Right forelimb (tissue), 1 donor: ENCODE results near the gene CST8.

ENCODE experiments used
- DNase-seq: peaks from one replicate; pipeline ENCODE4 v3.0.0-alpha.2; 2018

CST8 gene

GRCh38 chr20:23526850-23527249 lies 35.9 kb downstream of the CST8 start:
- DNase-seq: no peak

GRCh38 chr20:23528867-23529431 lies 38.0 kb downstream of the CST8 start:
- DNase-seq: no peak

DNA sequence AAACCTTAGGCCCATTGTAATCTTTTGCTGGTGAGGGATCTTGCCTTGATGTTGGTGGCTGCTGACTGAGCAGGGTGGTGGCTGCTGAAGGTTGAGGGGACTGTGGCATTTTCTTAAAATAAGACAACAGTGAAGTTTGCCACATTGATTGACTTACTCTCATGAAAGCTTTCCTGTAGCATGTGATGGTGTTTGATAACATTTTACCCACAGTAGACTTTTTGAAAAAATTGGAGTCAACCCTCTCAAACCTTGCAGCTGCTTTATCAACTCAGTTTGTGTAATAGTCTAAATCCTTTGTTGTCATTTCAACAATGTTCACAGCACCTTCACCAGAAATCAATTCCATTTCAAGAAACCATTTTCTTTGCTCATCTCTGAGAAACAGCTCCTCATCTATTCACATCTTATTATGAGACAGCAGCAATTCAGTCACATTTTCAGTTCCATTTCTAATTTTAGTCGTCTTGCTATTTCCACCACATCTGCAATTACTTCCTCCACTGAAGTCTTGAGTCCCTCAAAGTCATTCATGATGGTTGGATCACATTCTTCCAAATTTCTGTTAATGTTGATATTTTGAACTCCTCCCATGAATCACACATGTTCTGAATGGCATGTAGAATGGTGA lies 40.1 kb downstream of the CST8 start:
- DNase-seq: no peak

GRCh38 chr20:23532533-23532932 lies 41.6 kb downstream of the CST8 start:
- no peak for DNase-seq

- no peak for DNase-seq
Observed at GRCh38 chr20:23533161-23533560, 42.2 kb downstream of the CST8 start.

DNA sequence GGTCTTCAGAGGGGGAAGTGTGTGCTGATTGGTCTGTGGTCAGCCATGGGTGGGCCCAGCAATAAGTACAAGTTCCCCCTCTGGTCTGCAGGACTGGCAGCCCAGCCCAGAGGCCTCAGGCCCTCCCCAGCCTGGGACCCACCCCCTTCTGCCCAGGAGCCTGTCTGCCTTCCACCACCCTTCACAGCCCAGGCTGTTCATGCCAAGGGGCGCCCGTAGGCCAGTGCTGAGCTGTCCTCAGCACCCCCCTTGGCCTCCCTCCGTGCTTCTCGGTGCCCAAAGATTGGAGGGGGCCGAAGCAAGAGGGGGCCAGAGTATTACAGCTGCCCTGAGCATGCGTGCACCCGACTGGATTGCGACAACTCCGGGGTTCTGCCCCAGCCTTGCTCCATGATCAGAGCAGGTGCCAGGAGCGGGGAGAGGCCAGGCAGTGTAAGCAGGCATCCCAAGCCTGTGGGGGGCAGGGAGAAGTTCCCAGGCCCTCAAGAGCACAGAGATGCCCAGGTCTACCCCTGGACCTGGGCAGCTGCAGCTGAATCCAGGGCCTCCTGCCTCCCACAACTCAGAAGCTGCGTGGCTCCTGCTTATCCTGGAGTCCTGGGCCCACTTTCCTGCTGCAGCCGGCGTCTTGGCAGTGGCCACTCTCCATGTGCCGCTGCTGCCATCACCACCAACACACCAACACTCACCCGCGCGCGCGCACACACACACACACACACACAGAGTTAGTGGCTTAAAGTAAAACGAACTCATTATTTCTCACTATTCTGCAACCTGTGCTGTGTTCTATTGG lies 44.1 kb downstream of the CST8 start:
- DNase-seq: no peak

GRCh38 chr20:23536328-23536974 lies 45.5 kb downstream of the CST8 start:
- no peak for DNase-seq

DNA sequence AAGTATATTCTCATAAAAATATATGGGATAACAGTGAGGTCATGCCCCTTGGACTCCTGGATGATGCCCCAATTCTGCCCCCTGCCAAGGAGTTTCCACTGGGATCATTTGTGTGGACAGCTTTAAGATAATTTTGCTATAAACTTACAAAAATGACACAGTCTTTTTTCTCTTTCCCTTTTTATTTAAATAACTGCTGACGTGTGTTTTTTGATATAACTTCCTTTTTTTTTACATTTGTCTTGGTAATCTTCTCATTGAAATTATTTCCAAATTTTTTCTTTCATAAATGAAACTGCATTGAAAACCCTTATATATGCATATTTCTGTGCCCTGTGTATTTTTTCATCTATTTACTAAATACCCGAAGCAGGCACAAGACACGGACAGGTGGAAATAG lies 46.1 kb downstream of the CST8 start:
- no peak for DNase-seq

DNA sequence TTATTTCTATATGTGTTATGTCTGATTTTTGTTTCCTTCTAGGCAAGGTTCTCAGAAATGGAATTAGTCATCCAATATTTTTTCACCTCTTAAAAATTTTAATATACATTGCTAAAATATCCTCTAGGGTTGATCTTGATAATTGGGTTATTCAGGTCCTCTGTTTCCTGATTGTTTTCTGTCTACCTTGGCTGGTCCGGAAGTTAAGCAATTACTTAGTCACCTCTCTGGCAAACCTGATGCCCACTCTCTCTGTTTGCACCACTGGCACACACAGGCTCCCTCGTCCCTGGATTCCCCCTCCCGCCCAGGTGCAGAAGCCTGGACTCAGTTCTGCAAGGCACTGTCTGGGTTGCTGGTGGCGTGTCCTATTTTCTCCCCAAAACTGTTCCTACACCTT lies 49.7 kb downstream of the CST8 start:
- no peak for DNase-seq

DNA sequence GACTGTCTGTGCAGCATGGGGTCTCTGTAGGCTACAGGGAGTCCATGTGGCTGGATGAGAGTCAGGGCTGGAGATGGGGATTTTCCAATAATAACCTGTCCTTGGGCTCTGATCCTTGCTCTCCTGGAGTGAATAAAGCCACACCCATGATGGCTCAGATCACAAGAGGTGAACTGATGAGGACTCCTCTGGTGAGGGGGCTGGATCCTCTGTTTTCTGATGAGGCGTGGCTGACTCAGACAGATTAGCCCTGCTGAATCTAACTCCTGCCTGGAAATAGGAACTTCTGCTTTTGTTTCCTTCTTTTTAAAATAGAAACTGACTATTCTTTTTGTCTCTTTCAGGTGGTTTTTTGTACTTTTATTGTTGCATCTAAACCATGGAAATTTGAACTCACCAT lies 50.4 kb downstream of the CST8 start:
- DNase-seq: no peak

GRCh38 chr20:23541776-23542175 lies 50.9 kb downstream of the CST8 start:
- no peak for DNase-seq

GRCh38 chr20:23542801-23543200 lies 51.9 kb downstream of the CST8 start:
- DNase-seq: no peak

GRCh38 chr20:23544133-23544532 lies 53.2 kb downstream of the CST8 start:
- DNase-seq: no peak
